Lower lobe of right lung (tissue), 2 donors: ENCODE data around the gene SAMD15. TPM values are rescaled to one million over a fixed set of nuclear protein-coding genes. Genes with fewer than 3 reads are reported as not detected.
"Not testable (repeated sequence)": the region's sequence is repeated elsewhere in the genome, so short reads cannot be mapped to it uniquely, and the experiment has no call there.

Experiments
- ATAC-seq, 2 donors: fragments of 200-7000 bp; cut with Tn5 transposase; one replicate each; pipeline ENCODE4 v1.9.1; 2020 to 2022; ENCODE audit warnings: mild to moderate bottlenecking in 2 of 2, moderate library complexity in 2 of 2
- DNase-seq: peaks from one replicate; pipeline ENCODE4 v3.0.0-alpha.2; 2020
- H3K27ac ChIP-seq: fragments of 200-600 bp; one replicate; pipeline ENCODE4 v1.8.0; 2022
- H3K27me3 ChIP-seq: fragments of 200-600 bp; one replicate; pipeline ENCODE4 v1.8.0; 2022; ENCODE audit warnings: low read depth
- H3K36me3 ChIP-seq: fragments of 200-600 bp; one replicate; pipeline ENCODE4 v1.8.0; 2022; ENCODE audit warnings: mild to moderate bottlenecking
- H3K4me1 ChIP-seq: fragments of 200-600 bp; one replicate; pipeline ENCODE4 v1.8.0; 2022
- H3K4me3 ChIP-seq: fragments of 200-600 bp; one replicate; pipeline ENCODE4 v1.8.0; 2022; ENCODE audit warnings: mild to moderate bottlenecking
- H3K9me3 ChIP-seq: fragments of 200-600 bp; one replicate; pipeline ENCODE4 v1.8.0; 2022
- intact Hi-C: fragments of 100-400 bp; cut with DNase I; formaldehyde crosslinking; loops from one replicate; pipeline ENCODE4 v1.11.0; 2022
- total RNA-seq: library from RNA; stranded (reverse); fragmentation: NEBNext Ultra II Directional; extraction: Animal tissue kit (Norgen Biotek cat#: 25700); gene quantifications from one replicate; pipeline ENCODE4 v1.2.1, GENCODE V29; 2021
- TF ChIP-seq, protein P1 (sequence below): fragments of 200-600 bp; IDR thresholded peaks from one replicate; pipeline ENCODE4 v1.8.0; 2022; ENCODE audit warnings: antibody characterized with exemption, mild to moderate bottlenecking
- donor health status: DM: no; HTN: yes; CAD: no; lungs with severe emphysema.

SAMD15 gene
- total RNA-seq, 1 donor from 2014 or later: 2.8 TPM

- peaks cover 9% of the 10 kb centered on the region for H3K4me1 ChIP-seq
- DNase-seq (no peak), ATAC-seq (no peak)
- no peak overlapping the region for H3K4me3 ChIP-seq
- no peaks in the 10 kb centered on the region for H3K27me3 ChIP-seq
- H3K9me3 ChIP-seq: no peaks in the 10 kb centered on the region
- no peaks in the 10 kb centered on the region for H3K36me3 ChIP-seq
- intact Hi-C loops: no loop called here
- no peak overlapping the region for H3K27ac ChIP-seq
- TF ChIP-seq, protein P1, sequence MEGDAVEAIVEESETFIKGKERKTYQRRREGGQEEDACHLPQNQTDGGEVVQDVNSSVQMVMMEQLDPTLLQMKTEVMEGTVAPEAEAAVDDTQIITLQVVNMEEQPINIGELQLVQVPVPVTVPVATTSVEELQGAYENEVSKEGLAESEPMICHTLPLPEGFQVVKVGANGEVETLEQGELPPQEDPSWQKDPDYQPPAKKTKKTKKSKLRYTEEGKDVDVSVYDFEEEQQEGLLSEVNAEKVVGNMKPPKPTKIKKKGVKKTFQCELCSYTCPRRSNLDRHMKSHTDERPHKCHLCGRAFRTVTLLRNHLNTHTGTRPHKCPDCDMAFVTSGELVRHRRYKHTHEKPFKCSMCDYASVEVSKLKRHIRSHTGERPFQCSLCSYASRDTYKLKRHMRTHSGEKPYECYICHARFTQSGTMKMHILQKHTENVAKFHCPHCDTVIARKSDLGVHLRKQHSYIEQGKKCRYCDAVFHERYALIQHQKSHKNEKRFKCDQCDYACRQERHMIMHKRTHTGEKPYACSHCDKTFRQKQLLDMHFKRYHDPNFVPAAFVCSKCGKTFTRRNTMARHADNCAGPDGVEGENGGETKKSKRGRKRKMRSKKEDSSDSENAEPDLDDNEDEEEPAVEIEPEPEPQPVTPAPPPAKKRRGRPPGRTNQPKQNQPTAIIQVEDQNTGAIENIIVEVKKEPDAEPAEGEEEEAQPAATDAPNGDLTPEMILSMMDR: no peak
Observed at GRCh38 chr14:77403768-77404167, 26.6 kb downstream of the SAMD15 start.

- Histone ChIP-seq H3K36me3 (no peaks in the 10 kb centered on the region), H3K4me1 (peaks cover 9% of the 10 kb centered on the region), H3K9me3 (no peaks in the 10 kb centered on the region), H3K27ac (no peak overlapping the region), H3K4me3 (no peak overlapping the region), H3K27me3 (no peaks in the 10 kb centered on the region)
- no peak for ATAC-seq
- intact Hi-C loops: no loop called here
- DNase-seq: no peak
- TF ChIP-seq, protein P1: no peak
Observed at GRCh38 chr14:77406086-77406485, 28.9 kb downstream of the SAMD15 start.

DNA sequence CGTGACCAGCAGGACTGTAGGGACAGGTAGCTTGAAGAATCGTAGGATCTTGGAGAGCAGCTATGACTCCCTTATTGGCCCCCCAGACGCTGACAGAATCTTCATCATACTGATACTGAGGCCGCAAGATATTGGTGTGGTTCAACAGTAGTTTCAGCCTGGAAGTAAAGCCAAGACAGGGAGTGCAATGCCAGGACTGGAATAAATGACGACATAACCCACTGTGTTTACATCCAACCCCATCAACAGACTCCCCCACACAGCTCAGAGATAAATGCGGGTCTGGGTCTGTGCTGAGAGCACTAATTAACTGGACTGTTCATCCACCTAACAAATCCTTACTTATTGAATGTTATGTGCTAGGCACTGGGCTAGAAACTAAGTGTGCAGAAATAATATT is 29.5 kb downstream of the SAMD15 start:
- Histone ChIP-seq H3K4me3 (no peak overlapping the region), H3K27ac (peak overlapping the region; percentile 27), H3K4me1 (peaks cover 9% of the 10 kb centered on the region), H3K27me3 (no peaks in the 10 kb centered on the region), H3K36me3 (no peaks in the 10 kb centered on the region), H3K9me3 (no peaks in the 10 kb centered on the region)
- intact Hi-C loops: no loop called here
- ATAC-seq: peak; percentile 23 to 48
- TF ChIP-seq, protein P1: no peak
- no peak for DNase-seq

GRCh38 chr14:77407158-77407557 is 30.0 kb downstream of the SAMD15 start:
- Histone ChIP-seq H3K27ac (peak overlapping the region; percentile 27), H3K27me3 (no peaks in the 10 kb centered on the region), H3K36me3 (no peaks in the 10 kb centered on the region), H3K4me1 (peaks cover 9% of the 10 kb centered on the region), H3K9me3 (no peaks in the 10 kb centered on the region), H3K4me3 (no peak overlapping the region)
- DNase-seq (no peak), ATAC-seq (peak; percentile 65 to 74)
- TF ChIP-seq, protein P1: no peak
- intact Hi-C loops: no loop called here

DNA sequence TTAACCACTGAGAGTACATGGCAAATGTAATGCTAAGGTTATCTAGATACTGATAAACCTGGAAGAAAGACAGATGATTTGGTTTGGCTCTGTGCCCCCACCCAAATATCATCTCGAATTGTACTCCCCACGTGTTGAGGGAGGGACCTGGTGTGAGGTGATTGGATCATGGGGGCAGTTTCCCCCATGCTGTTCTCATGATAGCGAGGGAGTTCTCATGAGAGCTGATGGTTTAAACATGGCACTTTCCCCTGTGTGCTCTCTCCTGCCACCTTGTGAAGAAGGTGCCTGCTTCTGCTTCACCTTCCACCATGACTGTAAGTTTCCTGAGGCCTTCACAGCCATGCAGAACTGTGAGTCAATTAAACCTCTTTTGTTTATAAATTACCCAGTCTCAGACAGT is 32.0 kb downstream of the SAMD15 start:
- DNase-seq (no peak), ATAC-seq (no peak)
- TF ChIP-seq, protein P1: no peak
- no peaks in the 10 kb centered on the region for H3K27me3 ChIP-seq
- intact Hi-C loops: no loop called here
- H3K27ac ChIP-seq: no peak overlapping the region
- no peaks in the 10 kb centered on the region for H3K36me3 ChIP-seq
- H3K9me3 ChIP-seq: no peaks in the 10 kb centered on the region
- peaks cover 9% of the 10 kb centered on the region for H3K4me1 ChIP-seq
- H3K4me3 ChIP-seq: no peak overlapping the region

DNA sequence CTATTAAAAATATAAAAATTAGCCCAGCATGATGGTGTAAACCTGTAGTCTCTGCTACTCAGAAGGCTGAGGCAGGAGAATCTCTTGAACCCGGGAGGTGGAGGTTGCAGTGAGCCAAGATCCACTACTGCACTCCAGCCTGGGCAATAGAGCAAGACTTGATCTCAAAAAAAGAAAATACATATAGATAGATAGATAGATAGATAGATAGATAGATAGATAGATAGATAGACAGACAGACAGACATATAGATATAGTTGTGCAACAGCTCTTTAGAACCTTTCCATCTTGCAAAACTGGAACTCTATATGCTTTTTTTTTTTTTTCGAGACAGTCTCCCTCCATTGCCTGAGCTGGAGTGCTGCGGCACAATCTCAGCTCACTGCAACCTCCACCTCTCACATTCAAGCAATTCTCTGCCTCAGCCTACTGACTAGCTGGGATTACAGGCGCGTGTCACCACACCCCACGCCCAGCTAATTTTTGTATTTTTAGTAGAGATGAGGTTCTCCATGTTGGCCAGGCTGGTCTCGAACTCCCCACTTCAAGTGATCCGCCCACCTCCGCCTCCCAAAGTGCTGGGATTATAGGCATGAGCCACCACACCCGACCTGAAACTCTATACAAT is 38.3 kb downstream of the SAMD15 start:
- ATAC-seq, H3K4me3 ChIP-seq, H3K4me1 ChIP-seq, H3K36me3 ChIP-seq, H3K27me3 ChIP-seq, intact Hi-C loops, DNase-seq, H3K27ac ChIP-seq: not testable (repeated sequence)
- H3K9me3 ChIP-seq: peaks cover 20% of the 10 kb centered on the region

GRCh38 chr14:77416098-77416497 is 38.9 kb downstream of the SAMD15 start:
- intact Hi-C loops, H3K27ac ChIP-seq, DNase-seq, H3K4me3 ChIP-seq, H3K36me3 ChIP-seq, H3K4me1 ChIP-seq, ATAC-seq, H3K27me3 ChIP-seq: not testable (repeated sequence)
- peaks cover 20% of the 10 kb centered on the region for H3K9me3 ChIP-seq
